GM12892 (cell line): ENCODE results near the gene WEE1.

Experiments
- POLR2A ChIP-seq: IDR thresholded peaks from 2 replicates; pipeline ENCODE4 v1.6.1; 2011; ENCODE audit warnings: low read depth, low read length, control low read depth
- POLR2AphosphoS5 ChIP-seq: IDR thresholded peaks from 2 replicates; pipeline ENCODE4 v1.6.1; 2011; ENCODE audit warnings: low read depth, low read length, control low read depth
- TAF1 ChIP-seq: IDR thresholded peaks from 2 replicates; pipeline ENCODE4 v1.6.1; 2011; ENCODE audit warnings: low read depth, mild to moderate bottlenecking, control low read depth, low read length, borderline replicate concordance

- TF ChIP-seq POLR2AphosphoS5 (no peak), POLR2A (no peak), TAF1 (no peak)
These were observed 43.4 kb downstream of the WEE1 start for GRCh38 chr11:9616858-9617257.
